IMR-90 (cell line): ENCODE results near the gene ENO2. TPM values are rescaled to one million over a fixed set of nuclear protein-coding genes. Genes with fewer than 3 reads are reported as not detected.
A peak's percentile ranks its signal among the peaks of the same experiment; 100 is the strongest.
"Not testable (repeated sequence)": the region's sequence is repeated elsewhere in the genome, so short reads cannot be mapped to it uniquely, and the experiment has no call there.

Source experiments
- ATAC-seq: fragments of 200-7000 bp; cut with Tn5 transposase; 2 replicates; pipeline ENCODE4 v1.9.1; 2020; ENCODE audit warnings: low read depth, mild to moderate bottlenecking, moderate library complexity
- BruUV-seq: library from RNA; stranded (reverse); fragments of 400-500 nt; replicated peaks from 2 replicates; lab custom pipeline; 2021; lab: Mats Ljungman, UMichigan
- CTCF ChIA-PET: fragments of 300-600 bp; formaldehyde crosslinking; extraction: SDS; loops from one replicate; lab custom pipeline; 2021; ENCODE audit warnings: antibody characterized with exemption; lab: Yijun Ruan, JAX
- POLR2A ChIA-PET: fragments of 300-600 bp; sonication (Branson Sonifier 250); formaldehyde crosslinking; loops from one replicate; lab custom pipeline; 2022; ENCODE audit warnings: antibody characterized with exemption; ENCODE audit not compliant: unreplicated experiment; lab: Charles Lee
- DNase-seq: peaks from one replicate; pipeline ENCODE4 v3.0.0; 2013
- H2AFZ ChIP-seq: replicated peaks from 2 replicates; pipeline ENCODE3; 2013; ENCODE audit warnings: low read length, mild to moderate bottlenecking; ENCODE audit not compliant: poor library complexity
- H2AK5ac ChIP-seq: 2 replicates; pipeline ENCODE4 v1.6.1; 2013; ENCODE audit warnings: low read depth, low read length, inconsistent platforms
- H2AK9ac ChIP-seq: replicated peaks from 2 replicates; pipeline ENCODE3; 2013; ENCODE audit warnings: mild to moderate bottlenecking, low read depth, low read length, moderate library complexity; ENCODE audit not compliant: poor library complexity
- H2BK120ac ChIP-seq: 2 replicates; pipeline ENCODE4 v1.6.1; 2013; ENCODE audit warnings: low read depth, low read length, inconsistent platforms
- H2BK15ac ChIP-seq: 3 replicates; pipeline ENCODE4 v1.6.1; 2013; ENCODE audit warnings: low read depth, low read length, inconsistent platforms
- H2BK20ac ChIP-seq: 2 replicates; pipeline ENCODE4 v1.6.1; 2013; ENCODE audit warnings: low read depth, mild to moderate bottlenecking, inconsistent platforms, low read length, moderate library complexity
- H2BK5ac ChIP-seq: 2 replicates; pipeline ENCODE4 v1.6.1; 2013; ENCODE audit warnings: mild to moderate bottlenecking, low read depth, low read length, inconsistent platforms; ENCODE audit not compliant: poor library complexity, severe bottlenecking
- H3K14ac ChIP-seq: replicated peaks from 2 replicates; pipeline ENCODE4 v1.6.1; 2013; ENCODE audit warnings: low read depth, low read length, inconsistent platforms
- H3K18ac ChIP-seq: 2 replicates; pipeline ENCODE4 v1.6.1; 2013; ENCODE audit warnings: low read depth, low read length, control low read depth
- H3K23ac ChIP-seq: 2 replicates; pipeline ENCODE4 v1.6.1; 2013; ENCODE audit warnings: low read depth, low read length, inconsistent platforms
- H3K27ac ChIP-seq: 2 replicates; pipeline ENCODE4 v1.5.1; 2013; ENCODE audit warnings: mild to moderate bottlenecking, control low read depth, low read length; ENCODE audit not compliant: insufficient read depth
- H3K27me3 ChIP-seq: 2 replicates; pipeline ENCODE4 v1.6.1; 2013; ENCODE audit warnings: low read length; ENCODE audit not compliant: control insufficient read depth, insufficient read depth
- H3K36me3 ChIP-seq: 2 replicates; pipeline ENCODE4 v1.6.1; 2013; ENCODE audit warnings: low read length, mixed read lengths; ENCODE audit not compliant: control insufficient read depth, insufficient read depth
- H3K4ac ChIP-seq: 2 replicates; pipeline ENCODE4 v1.6.1; 2013; ENCODE audit warnings: low read depth, low read length, inconsistent platforms
- H3K4me1 ChIP-seq: 2 replicates; pipeline ENCODE4 v1.6.1; 2013; ENCODE audit warnings: low read length, mixed read lengths; ENCODE audit not compliant: control insufficient read depth, insufficient read depth
- H3K4me2 ChIP-seq: 2 replicates; pipeline ENCODE4 v1.6.1; 2013; ENCODE audit warnings: low read depth, mild to moderate bottlenecking, control low read depth, low read length, moderate library complexity
- H3K4me3 ChIP-seq: 2 replicates; pipeline ENCODE4 v1.5.1; 2013; ENCODE audit warnings: low read depth, mild to moderate bottlenecking, control low read depth, low read length, moderate library complexity; ENCODE audit not compliant: insufficient read depth
- H3K56ac ChIP-seq: 2 replicates; pipeline ENCODE4 v1.6.1; 2013; ENCODE audit warnings: low read length, inconsistent platforms; ENCODE audit not compliant: insufficient read depth; ENCODE audit errors: extremely low read depth
- H3K79me1 ChIP-seq, 2 experiments: 2 replicates each; pipeline ENCODE4 v1.6.1; 2013; ENCODE audit warnings: low read length in 2 of 2, inconsistent platforms in 1 of 2, low read depth in 1 of 2
- H3K9ac ChIP-seq: 2 replicates; pipeline ENCODE4 v1.6.1; 2013; ENCODE audit warnings: low read depth, low read length, control low read depth
- H3K9me1 ChIP-seq: 2 replicates; pipeline ENCODE4 v1.6.1; 2013; ENCODE audit warnings: low read length, inconsistent platforms; ENCODE audit not compliant: insufficient read depth
- H3K9me3 ChIP-seq: 2 replicates; pipeline ENCODE4 v1.6.1; 2013; ENCODE audit warnings: low read length; ENCODE audit not compliant: control insufficient read depth, insufficient read depth
- H4K20me1 ChIP-seq: 2 replicates; pipeline ENCODE4 v1.6.1; 2013; ENCODE audit warnings: low read length, inconsistent platforms; ENCODE audit not compliant: insufficient read depth
- H4K5ac ChIP-seq: 2 replicates; pipeline ENCODE4 v1.6.1; 2013; ENCODE audit warnings: mild to moderate bottlenecking, low read depth, low read length, control low read depth
- H4K8ac ChIP-seq, 2 experiments: 2 replicates each; pipeline ENCODE4 v1.6.1; 2013; ENCODE audit warnings: low read depth in 2 of 2, low read length in 2 of 2, control low read depth in 1 of 2, inconsistent platforms in 1 of 2
- H4K91ac ChIP-seq: 2 replicates; pipeline ENCODE4 v1.6.1; 2013; ENCODE audit warnings: low read depth, low read length, inconsistent platforms; ENCODE audit not compliant: insufficient read depth
- WGBS, 2 experiments: methylation state at CpG; one replicate each; pipeline versions ENCODE4 v1.1.5 to v1.1.7; 2013; ENCODE audit warnings: missing lambda C conversion rate in 2 of 2; ENCODE audit not compliant: insufficient read length in 1 of 2; ENCODE audit errors: extremely low coverage in 2 of 2; 5-methylcytosine and 5-hydroxymethylcytosine counted together
- dilution Hi-C: fragments of 300-500 bp; cut with HindIII; formaldehyde crosslinking; loops from one replicate; pipeline ENCODE4 v1.14.3; 2018; ENCODE audit warnings: low sequenced_read_pairs; ENCODE audit not compliant: unreplicated experiment
- in situ Hi-C: fragments of 300-500 bp; cut with MboI; formaldehyde crosslinking; loops from 3 replicates; pipeline ENCODE4 v1.14.3; 2019; ENCODE audit warnings: low sequenced_read_pairs, inconsistent platforms, mixed read lengths
- intact Hi-C: fragments of 100-400 bp; cut with micrococcal nuclease; formaldehyde crosslinking; loops from 2 replicates; pipeline ENCODE4 v1.10.0; 2022
- polyA plus RNA-seq, 3 experiments: library from polyadenylated mRNA; depleted of rRNA; stranded (reverse); fragments of >200 nt; gene quantifications; 2 replicates each; pipeline ENCODE4 v1.2.3, GENCODE V29; 2012; ENCODE audit warnings: low replicate concordance in 1 of 3
- total RNA-seq: library from RNA; depleted of rRNA; stranded (reverse); fragments of >200 nt; gene quantifications from 2 replicates; pipeline ENCODE4 v1.2.3, GENCODE V29; 2012

The ENO2 gene
- total and polyA plus RNA-seq, 2 of the 4 experiments (the other 2 are of a cell fraction) = 28.3 to 92.8 TPM

- peak overlapping the region; percentile 96; the same call in 1 of the 2 replicates for H4K5ac ChIP-seq
- H2BK5ac ChIP-seq = peak overlapping the region; percentile 86
- BruUV-seq, H3K4me2 ChIP-seq, H3K9me3 ChIP-seq, dilution Hi-C loops, H3K9ac ChIP-seq, H4K20me1 ChIP-seq, CTCF ChIA-PET, H3K27me3 ChIP-seq, H2AFZ ChIP-seq, H2BK20ac ChIP-seq, H3K27ac ChIP-seq, intact Hi-C loops, in situ Hi-C loops, ATAC-seq, DNase-seq, H3K18ac ChIP-seq, H3K36me3 ChIP-seq, H2AK9ac ChIP-seq, H3K4me3 ChIP-seq, H3K4me1 ChIP-seq, POLR2A ChIA-PET: not testable (repeated sequence)
- peak overlapping the region; percentile 85 to 99 for H4K8ac ChIP-seq
- peak overlapping the region; percentile 84; the same call in 1 of the 2 replicates for H3K56ac ChIP-seq
- H2BK120ac ChIP-seq = peak overlapping the region; percentile 75
- H3K79me1 ChIP-seq = peaks cover 5 to 20% of the 10 kb centered on the region in 2 experiments; a peak in 3 of 4 replicates
- 85% methylated on average over 5 of the region's 21 CpGs; no CpG with 5 or more reads in 1 of the 2 experiments for WGBS, 2 experiments
- H3K9me1 ChIP-seq = 0 out of 2 replicates have a peak, but pooled peaks cover 12% of the 10 kb centered on the region
- peak overlapping the region; percentile 87; the same call in 1 of the 2 replicates for H3K4ac ChIP-seq
- peak overlapping the region; percentile 76 for H3K23ac ChIP-seq
- H4K91ac ChIP-seq = peak overlapping the region; percentile 92
- H2BK15ac ChIP-seq = peak overlapping the region; percentile 63; the same call in 2 of the 3 replicates
- peak overlapping the region; percentile 88; the same call in 1 of the 2 replicates for H2AK5ac ChIP-seq
- H3K14ac ChIP-seq = peak overlapping the region; percentile 78
Observed at GRCh38 chr12:6889775-6890573, 24.4 kb upstream of the ENO2 start.
